HAP-1 (cell line): ENCODE data around the gene SNX10.
A peak's percentile ranks its signal among the peaks of the same experiment; 100 is the strongest.

Source experiments
- DNase-seq, 2 experiments: peaks; one replicate each; pipeline ENCODE4 v3.0.0-alpha.2; 2016 to 2020; ENCODE audit warnings: low spot score in 2 of 2
- H3K27me3 ChIP-seq: fragments of 250-450 bp; sonication (Bioruptor Pico); 2 replicates; pipeline ENCODE4 v1.5.1; 2020; ENCODE audit warnings: low read depth, mild to moderate bottlenecking, moderate library complexity
- H3K36me3 ChIP-seq: fragments of 250-450 bp; sonication (Bioruptor Pico); replicated peaks from 2 replicates; pipeline ENCODE4 v1.5.1; 2020; ENCODE audit warnings: mild to moderate bottlenecking
- H3K4me1 ChIP-seq: fragments of 250-450 bp; sonication (Bioruptor Pico); 2 replicates; pipeline ENCODE4 v1.5.1; 2020; ENCODE audit warnings: mild to moderate bottlenecking
- H3K4me3 ChIP-seq: fragments of 250-450 bp; sonication (Bioruptor Pico); 2 replicates; pipeline ENCODE4 v1.5.1; 2020; ENCODE audit warnings: mild to moderate bottlenecking, moderate library complexity
- H3K9me3 ChIP-seq: fragments of 250-450 bp; sonication (Bioruptor Pico); 2 replicates; pipeline ENCODE4 v1.5.1; 2020; ENCODE audit warnings: mild to moderate bottlenecking, moderate library complexity
- in situ Hi-C: fragments of 300-500 bp; cut with MboI; formaldehyde crosslinking; loops from 3 replicates; pipeline ENCODE4 v1.14.3; 2020; ENCODE audit warnings: low sequenced_read_pairs, inconsistent platforms, mixed read lengths

Gene SNX10

DNA sequence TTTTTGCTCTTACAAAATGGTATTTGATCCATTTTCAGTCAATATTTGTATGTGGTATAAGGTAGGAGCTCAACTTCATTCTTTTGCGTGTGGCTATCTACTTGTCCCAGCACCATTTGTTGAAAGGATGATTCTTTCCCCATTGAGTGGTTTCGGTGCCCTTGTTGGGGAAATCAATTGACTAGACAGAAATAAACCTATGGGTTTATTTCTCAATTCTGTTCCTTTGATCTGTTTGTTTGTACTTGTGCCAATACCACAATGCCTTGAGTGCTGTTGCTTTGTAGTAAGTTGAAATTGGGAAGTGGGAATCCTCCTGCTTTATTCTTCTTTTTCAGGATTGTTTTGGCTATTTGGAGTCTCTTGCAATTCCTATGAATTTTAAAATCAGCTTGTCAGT, 41.0 kb downstream of the SNX10 start:
- Histone ChIP-seq H3K9me3 (no peaks in the 10 kb centered on the region), H3K4me3 (no peak overlapping the region), H3K36me3 (no peaks in the 10 kb centered on the region), H3K4me1 (no peaks in the 10 kb centered on the region), H3K27me3 (no peaks in the 10 kb centered on the region)
- no peak for DNase-seq
- in situ Hi-C loops: no loop called here

DNA sequence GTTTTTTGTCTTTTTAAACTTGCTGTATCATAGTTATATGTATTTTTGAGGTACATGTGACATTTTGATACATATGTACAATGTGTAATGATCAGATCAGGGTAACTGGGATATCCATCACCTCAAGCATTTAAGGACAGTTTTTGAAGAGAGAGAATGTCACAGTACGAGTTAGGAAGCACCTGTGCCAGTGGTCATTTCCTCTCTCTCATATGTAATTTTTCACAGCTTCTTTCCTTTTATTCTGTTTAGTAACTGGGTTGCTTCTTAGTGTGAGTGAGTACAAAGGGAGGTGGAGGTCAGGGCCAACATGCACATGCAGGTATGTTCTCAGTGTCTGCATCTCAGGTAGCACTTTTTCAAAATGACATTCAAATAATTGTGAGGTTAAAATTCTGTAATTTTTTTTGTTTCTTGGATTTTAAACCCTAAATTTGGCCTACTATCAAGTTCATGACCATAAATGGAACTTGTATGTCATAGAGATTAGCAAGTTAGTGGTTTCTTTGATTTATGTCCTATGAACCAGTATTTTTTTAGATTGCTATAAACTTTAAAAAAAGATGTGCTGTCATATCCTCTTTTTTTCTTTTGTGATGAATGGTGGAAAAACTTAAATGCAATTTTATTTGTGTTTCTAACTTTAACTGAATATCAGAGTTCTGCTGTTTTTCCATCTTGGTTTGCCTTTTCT, 42.7 kb downstream of the SNX10 start:
- DNase-seq: no peak
- H3K4me1 ChIP-seq: no peaks in the 10 kb centered on the region
- H3K36me3 ChIP-seq: no peaks in the 10 kb centered on the region
- H3K4me3 ChIP-seq: no peak overlapping the region
- in situ Hi-C loops: no loop called here
- H3K27me3 ChIP-seq: no peaks in the 10 kb centered on the region
- no peaks in the 10 kb centered on the region for H3K9me3 ChIP-seq

DNA sequence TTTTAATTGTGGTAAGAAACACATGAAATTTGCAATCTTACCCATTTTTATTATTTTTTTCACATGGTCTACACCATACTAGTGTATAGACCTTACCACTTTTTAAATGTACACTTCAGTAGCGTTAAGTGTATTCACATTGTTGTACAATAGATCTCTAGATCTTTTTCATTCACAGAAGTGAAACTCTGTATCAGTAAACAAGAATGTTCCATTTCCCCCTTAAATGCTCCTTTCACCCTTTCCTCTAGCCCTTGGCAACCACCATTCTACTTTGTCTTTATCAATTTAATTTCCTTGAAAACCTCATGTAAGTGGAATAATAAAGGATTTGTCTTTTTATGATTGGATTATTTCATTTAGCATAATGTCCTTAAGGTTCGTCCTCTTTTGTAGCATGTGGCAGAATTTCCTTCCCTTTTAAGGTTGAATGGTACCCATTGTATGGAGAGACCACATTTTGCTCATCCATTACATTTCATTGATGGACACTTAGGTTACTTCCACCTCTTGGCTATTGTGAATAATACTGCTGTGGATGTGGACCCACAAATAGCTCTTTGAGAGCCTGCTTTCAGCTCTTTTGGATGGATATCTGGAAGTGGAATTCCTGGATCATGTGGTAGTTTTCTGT, 45.7 kb downstream of the SNX10 start:
- Histone ChIP-seq H3K4me3 (no peak overlapping the region), H3K9me3 (no peaks in the 10 kb centered on the region), H3K27me3 (no peaks in the 10 kb centered on the region), H3K36me3 (no peaks in the 10 kb centered on the region), H3K4me1 (no peaks in the 10 kb centered on the region)
- in situ Hi-C loops: no loop called here
- DNase-seq: peak in 1 of 2 experiments; percentile 33

GRCh38 chr7:26340476-26341018, 48.9 kb downstream of the SNX10 start:
- no peaks in the 10 kb centered on the region for H3K9me3 ChIP-seq
- H3K4me3 ChIP-seq: no peak overlapping the region
- DNase-seq: no peak
- in situ Hi-C loops: no loop called here
- no peaks in the 10 kb centered on the region for H3K36me3 ChIP-seq
- no peaks in the 10 kb centered on the region for H3K4me1 ChIP-seq
- H3K27me3 ChIP-seq: no peaks in the 10 kb centered on the region

DNA sequence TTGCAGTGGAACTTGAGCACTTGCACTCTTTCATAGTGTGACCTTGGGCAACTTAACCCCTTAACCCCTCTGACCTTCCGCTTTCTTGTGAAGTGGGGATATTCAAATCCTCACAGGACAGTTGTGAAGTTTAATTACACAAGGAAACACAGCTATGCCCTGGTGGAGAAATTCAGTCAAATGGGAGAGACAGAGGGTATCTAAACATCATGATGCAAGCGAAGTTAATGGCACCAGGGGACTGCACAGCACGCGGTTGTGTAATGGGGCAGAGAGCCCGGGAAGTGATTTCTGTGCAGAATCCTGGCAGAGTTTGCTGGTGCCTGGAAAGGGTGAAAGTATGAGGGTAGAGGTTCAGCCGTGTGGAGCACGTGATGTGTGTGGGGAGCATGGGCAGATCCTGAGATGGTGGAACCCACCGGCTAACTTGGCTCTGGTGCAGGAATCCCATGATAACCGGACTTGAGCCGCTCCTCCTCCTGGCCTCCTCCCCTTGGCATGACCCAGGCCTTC, 51.7 kb downstream of the SNX10 start:
- Histone ChIP-seq H3K4me1 (no peaks in the 10 kb centered on the region), H3K9me3 (no peaks in the 10 kb centered on the region), H3K4me3 (no peak overlapping the region), H3K27me3 (no peaks in the 10 kb centered on the region), H3K36me3 (no peaks in the 10 kb centered on the region)
- in situ Hi-C loops: no loop called here
- no peak for DNase-seq

GRCh38 chr7:26343837-26344236, 52.2 kb downstream of the SNX10 start:
- in situ Hi-C loops: no loop called here
- Histone ChIP-seq H3K4me1 (no peaks in the 10 kb centered on the region), H3K4me3 (no peak overlapping the region), H3K27me3 (no peaks in the 10 kb centered on the region), H3K9me3 (no peaks in the 10 kb centered on the region), H3K36me3 (no peaks in the 10 kb centered on the region; the same call in 1 of the 2 replicates)
- no peak for DNase-seq

- H3K4me1 ChIP-seq: peaks cover 2% of the 10 kb centered on the region; the same call in 1 of the 2 replicates
- no peak for DNase-seq
- no peak overlapping the region for H3K4me3 ChIP-seq
- no peaks in the 10 kb centered on the region; the same call in 1 of the 2 replicates for H3K36me3 ChIP-seq
- H3K27me3 ChIP-seq: no peaks in the 10 kb centered on the region
- in situ Hi-C loops: no loop called here
- no peaks in the 10 kb centered on the region for H3K9me3 ChIP-seq
Measured at GRCh38 chr7:26345202-26345601, 53.5 kb downstream of the SNX10 start.

GRCh38 chr7:26345837-26346236, 54.2 kb downstream of the SNX10 start:
- H3K27me3 ChIP-seq: no peaks in the 10 kb centered on the region
- H3K4me1 ChIP-seq: peaks cover 2% of the 10 kb centered on the region; the same call in 1 of the 2 replicates
- in situ Hi-C loops: no loop called here
- no peaks in the 10 kb centered on the region; the same call in 1 of the 2 replicates for H3K36me3 ChIP-seq
- H3K4me3 ChIP-seq: no peak overlapping the region
- DNase-seq: no peak
- H3K9me3 ChIP-seq: no peaks in the 10 kb centered on the region

GRCh38 chr7:26346611-26347203, 55.0 kb downstream of the SNX10 start:
- no peak for DNase-seq
- Histone ChIP-seq H3K4me1 (peaks cover 2% of the 10 kb centered on the region; the same call in 1 of the 2 replicates), H3K36me3 (no peaks in the 10 kb centered on the region; the same call in 1 of the 2 replicates), H3K4me3 (no peak overlapping the region), H3K9me3 (no peaks in the 10 kb centered on the region), H3K27me3 (no peaks in the 10 kb centered on the region)
- in situ Hi-C loops: no loop called here

GRCh38 chr7:26348234-26348851, 56.7 kb downstream of the SNX10 start:
- in situ Hi-C loops: no loop called here
- Histone ChIP-seq H3K9me3 (no peaks in the 10 kb centered on the region), H3K4me3 (no peak overlapping the region)

GRCh38 chr7:26349005-26349915, 57.6 kb downstream of the SNX10 start:
- Histone ChIP-seq H3K4me3 (no peak overlapping the region), H3K4me1 (peaks cover 2% of the 10 kb centered on the region; the same call in 1 of the 2 replicates), H3K36me3 (no peaks in the 10 kb centered on the region; the same call in 1 of the 2 replicates), H3K27me3 (no peaks in the 10 kb centered on the region), H3K9me3 (no peaks in the 10 kb centered on the region)
- DNase-seq: no peak
- in situ Hi-C loops: no loop called here

More at GRCh38 chr7:26348234-26348851, 56.7 kb downstream of the SNX10 start:
- Histone ChIP-seq H3K27me3 (no peaks in the 10 kb centered on the region), H3K4me1 (peaks cover 2% of the 10 kb centered on the region; the same call in 1 of the 2 replicates), H3K36me3 (no peaks in the 10 kb centered on the region; the same call in 1 of the 2 replicates)
- no peak for DNase-seq

- Histone ChIP-seq H3K36me3 (no peaks in the 10 kb centered on the region; the same call in 1 of the 2 replicates), H3K4me1 (peaks cover 2% of the 10 kb centered on the region; the same call in 1 of the 2 replicates), H3K27me3 (no peaks in the 10 kb centered on the region), H3K9me3 (no peaks in the 10 kb centered on the region), H3K4me3 (no peak overlapping the region)
- in situ Hi-C loops: no loop called here
- no peak for DNase-seq
Measured at GRCh38 chr7:26351171-26351570, 59.5 kb downstream of the SNX10 start.
